GM21367 (cell line): ENCODE measurements around the gene ABLIM1.

Experiments
- ATAC-seq: cut with Tn5 transposase; IDR thresholded peaks from one replicate; pipeline ENCODE4 v1.9.1; 2021; ENCODE audit not compliant: unreplicated experiment

ABLIM1 gene

DNA sequence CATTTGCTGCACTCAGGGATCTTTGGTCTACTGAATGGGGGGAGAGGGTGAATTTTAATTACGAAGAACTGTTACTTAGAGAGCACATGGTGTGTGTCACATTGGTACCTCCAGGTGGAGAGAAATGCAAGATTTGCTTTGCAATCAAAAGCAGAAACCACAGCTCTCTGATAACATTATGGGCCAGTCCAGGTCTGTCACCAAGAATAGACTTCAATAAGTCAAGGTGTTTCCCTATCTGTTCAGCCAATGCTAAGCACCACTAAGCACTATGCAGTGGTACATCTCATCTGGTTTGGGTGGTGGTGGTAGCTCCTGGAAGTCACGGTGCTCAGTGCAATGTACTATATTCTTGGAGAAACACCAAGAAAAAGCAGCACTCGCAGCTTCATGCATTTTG is 134.2 kb downstream of the ABLIM1 start:
- ATAC-seq = no peak

DNA sequence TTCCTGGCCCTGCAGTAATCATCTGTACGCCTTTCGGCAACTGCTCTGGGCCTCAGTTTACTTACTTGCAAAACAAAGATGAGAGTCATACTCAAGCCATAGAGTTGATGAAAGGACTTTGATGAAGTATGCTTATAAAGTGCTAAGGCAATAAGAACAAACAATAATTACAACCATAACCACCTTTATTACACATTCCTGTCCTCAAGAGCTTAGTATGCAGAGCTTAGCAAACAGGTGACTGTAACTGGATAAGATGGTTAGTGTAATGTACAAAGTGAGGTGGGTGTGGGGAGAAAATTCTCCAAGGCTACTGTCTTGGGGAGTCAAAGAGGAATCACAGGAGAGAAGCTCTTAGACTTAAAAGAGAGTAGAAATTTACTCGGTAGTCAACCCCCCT is 136.8 kb downstream of the ABLIM1 start:
- no peak for ATAC-seq

DNA sequence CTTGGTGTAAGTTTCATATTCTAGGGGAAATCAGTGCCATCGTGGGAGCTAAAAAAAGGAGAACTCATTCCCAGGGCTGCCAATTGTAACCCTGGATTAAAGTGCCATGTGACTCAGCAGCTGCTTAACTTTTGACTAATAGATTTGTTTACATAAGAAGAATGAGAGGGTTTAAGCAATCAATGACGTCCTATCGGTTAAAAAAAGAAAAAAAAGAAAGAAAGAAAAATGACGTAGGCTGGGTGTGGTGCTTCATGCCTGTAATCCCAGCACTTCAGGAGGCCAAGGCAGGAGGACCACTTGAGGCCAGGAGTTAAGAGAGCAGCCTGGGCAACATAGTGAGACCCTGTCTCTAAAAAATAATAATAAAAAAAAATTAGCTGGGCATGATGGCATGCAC is 137.6 kb downstream of the ABLIM1 start:
- no peak for ATAC-seq

DNA sequence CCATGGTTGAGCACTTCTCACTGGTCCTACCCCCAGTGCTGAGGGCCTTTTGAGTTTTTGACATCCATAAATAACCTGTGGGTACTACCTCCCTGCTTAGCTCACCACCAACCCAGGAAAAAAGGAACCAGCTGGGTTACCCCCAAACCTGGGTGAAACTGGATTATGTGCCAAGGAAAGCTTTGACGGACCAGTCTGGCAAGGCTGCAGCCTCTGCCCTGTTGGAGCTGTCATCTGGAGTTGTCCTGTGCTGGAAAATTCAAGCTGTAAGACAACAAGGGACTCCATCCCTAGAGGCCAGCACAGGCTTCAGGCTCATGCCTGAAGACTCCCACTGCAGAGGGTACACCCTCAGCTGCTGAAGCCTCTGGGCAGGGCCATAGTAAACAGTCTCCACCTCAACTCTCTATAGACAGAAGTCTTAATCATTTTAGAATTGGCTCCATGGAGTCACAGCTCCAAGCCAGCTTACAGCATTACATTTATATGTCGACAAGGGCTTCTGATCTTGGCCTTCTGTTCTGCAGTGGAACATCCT is 138.2 kb downstream of the ABLIM1 start:
- ATAC-seq = no peak

DNA sequence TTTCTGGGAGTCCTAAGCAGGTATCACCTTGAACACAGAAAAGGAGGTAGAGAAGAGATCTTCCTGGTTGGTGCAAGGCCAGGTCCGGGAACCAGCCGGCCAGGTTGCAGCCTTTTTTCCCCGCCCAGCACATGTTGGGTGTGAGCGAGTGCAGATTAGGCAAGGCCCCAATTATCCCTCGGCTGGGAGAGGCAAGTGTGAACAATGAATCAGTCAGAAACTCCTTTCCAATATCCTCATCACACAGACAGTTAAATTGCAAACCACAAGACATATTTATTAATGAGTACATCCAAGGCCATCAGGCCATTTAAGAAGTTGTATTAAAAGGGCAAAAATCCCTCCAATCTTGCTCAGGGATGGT is 138.8 kb downstream of the ABLIM1 start:
- no peak for ATAC-seq

DNA sequence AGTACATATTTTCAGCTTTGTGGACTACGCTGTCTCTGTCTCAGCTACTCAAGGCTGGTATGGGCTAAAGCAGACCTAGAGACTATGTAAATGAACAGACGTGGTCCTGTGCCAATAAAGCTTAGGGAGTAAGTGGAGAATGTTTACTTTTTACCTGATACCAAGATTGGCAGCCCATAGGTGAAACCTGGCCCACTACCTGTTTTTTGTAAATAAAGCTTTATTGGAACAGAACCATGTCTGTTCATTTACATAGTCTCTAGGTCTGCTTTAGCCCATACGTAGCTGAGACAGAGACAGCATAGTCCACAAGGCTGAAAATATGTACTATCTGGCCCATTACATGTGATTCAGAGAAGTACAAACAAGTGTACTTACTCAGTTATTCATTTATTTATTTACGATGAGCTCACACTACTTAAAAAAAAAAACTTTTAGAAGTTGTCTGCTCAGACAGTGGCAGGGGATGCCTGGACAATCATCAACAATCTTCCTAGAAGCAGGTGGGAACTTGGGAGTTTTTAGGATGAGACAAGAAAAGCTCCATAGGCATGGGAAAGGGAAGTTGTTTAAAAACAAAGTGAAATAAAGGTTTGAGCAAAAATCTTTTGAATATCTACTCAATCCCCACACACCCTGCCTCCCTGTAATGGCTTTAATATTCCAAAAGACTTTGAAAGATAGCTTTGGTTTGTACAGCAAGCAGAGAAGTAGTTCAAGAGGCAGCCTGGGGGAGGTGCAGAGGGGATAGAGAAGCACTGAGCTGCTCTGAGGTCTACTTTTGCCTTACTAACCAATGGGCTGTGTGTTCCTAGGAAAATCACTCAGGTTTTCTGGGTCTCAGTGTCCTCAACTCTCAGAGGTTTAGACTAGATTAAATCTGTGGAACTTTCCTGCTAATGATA is 139.4 kb downstream of the ABLIM1 start:
- no peak for ATAC-seq

DNA sequence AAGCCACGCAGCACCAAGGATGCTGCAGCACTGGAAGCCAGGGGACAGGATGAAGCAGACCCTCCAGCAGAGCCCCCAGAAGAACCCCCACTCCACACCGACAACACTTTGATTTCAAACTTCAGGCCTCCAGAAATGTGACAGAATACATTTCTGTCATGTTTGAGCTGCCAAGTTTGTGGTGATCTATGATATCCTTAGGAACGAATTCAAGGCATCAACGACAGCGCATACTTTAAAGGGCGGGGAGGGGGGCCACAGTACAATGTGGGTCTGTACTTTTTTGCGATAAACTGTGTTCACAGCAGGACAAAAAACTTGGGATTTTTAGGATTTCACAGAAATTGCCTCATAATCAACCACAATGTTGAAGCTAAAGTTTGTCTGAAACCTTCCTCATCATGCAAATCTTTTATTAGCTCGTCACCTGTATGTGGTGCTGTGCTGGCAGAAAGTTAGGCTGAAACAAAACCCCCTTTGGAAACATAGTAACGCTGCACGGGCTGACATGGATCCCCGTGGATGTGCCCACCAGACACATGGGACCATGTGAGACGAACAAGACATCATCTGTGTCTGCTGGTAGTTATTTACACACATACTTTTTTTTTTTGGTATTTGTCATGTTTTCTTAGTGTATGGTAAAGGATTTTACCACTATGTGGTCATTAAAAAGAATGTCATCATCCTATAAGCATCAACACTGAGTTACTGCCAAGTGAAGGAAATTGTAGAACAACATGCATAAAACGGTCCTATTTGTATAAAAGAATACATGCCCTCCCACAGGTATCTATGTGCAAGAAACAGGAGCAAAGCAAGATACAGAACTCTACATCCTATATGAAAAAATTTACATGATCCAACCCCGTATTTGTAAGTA is 140.5 kb downstream of the ABLIM1 start:
- no peak for ATAC-seq

DNA sequence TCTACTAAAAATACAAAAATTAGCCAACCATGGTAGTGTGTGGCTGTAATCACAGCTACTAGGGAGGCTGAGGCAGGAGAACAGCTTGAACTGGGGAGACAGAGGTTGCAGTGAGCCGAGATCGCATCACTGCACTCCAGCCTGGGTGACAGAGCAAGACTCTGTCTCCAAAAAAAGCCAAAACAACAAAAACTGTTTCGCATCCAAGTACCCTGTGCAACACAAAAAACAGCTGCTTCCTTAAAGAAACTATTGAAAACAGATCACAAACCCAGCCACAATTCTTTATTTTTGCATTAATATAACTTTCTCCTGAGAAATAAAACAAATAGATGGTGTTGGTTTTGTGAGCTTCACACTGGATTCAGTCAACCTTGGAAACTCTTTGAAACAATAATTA is 141.7 kb downstream of the ABLIM1 start:
- ATAC-seq = no peak

DNA sequence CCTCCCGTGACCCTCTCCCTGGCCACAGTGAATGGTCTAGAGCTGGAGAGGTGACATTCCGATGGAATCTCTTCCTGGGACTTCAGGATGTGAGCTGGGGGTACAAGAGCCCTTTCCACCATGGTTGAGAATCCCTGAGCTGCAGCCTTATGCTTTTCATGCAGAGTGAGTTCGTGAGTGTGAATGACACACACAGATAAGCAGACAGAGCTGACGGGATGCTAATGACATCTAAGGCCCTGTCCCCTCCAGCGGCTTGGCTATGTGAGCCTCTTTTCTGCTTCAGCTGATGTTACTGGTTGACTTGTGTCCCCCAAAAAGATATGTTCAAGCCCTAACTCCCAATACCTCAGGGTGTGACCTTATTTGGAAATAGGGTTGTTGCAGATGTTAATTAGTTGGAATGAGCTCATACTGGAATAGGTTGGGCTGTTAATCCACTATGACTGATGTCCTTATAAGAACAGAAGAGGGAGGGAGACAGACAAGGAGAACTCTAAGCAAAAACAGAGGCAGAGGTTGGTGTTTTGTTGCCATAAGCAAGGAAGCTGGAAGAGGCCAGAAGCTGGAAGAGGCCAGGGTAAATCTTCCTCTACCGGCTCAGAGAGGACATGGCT is 142.7 kb downstream of the ABLIM1 start:
- ATAC-seq = no peak

DNA sequence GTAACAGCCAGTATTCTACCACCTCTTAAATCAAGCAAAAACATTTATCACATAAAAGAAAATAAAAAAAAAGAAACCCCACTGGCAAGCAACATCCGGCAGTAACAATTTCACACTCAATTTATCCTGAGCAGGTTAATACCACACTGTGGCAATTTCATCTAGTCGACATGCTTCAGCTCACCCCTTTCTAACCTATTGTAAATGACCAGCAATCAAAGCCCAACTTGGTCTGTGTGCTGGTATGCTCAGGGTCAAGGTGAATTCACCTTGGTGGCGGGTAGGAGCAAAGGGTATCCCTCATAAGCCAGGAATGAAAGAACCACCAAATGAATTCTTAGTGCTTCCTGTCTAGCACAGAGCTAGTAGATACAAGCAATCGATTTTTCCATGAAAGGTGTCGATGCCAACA is 144.7 kb downstream of the ABLIM1 start:
- no peak for ATAC-seq

DNA sequence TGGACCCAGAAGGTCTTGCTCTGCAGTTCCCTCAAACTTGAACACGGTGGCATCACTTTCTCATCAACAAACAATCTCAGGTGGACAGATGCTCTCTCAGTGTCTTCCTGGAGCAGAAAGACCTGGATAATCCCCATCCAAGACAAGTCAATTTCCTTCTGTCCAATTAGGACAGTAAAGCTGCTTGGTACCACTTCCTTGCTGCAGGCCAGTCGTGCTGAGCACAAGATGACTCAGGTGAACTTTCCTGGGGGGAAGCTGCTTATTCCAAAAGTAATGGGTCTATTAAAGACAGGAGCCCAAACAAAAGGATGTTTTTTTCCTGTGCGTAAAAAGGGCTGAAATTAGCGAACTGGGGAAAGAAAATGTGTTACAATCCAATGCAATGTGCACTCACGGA is 146.2 kb downstream of the ABLIM1 start:
- no peak for ATAC-seq

DNA sequence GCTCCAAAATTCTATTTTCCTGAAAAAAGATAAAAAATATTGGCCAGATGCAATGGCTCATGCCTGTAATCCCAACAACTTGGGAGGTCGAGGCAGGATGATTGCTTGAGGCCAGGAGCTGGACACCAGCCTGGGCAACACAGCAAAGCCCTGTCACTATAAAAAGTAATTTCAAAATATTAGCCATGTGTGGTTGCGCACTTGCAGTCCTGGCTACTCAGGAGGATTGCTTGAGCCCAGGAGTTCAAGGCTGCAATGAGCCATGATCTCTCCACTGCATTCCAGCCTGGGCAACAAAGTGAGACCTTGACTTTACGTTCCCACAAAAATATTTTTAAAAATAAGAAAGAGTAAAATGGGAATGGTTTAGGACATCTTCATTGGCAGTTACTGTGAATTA is 149.7 kb downstream of the ABLIM1 start:
- no peak for ATAC-seq

DNA sequence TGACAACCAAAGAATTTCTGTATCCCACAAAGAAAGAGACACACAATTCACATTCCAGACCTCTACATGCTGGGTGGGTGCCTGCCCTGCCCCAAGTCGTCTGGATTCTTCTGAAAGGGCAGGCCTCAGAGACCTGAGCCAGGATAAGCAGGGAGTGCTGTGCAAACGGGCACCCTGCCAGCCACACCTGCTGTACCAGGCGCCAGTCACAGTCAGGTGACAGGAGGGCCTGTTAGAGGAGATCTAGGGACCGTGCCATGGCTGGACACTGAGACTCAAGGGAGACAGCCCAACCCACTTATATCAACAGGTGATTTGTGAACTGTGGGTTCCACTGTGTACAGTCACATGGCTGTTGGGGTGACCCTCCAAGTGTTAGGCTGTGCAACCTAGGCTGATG is 150.6 kb downstream of the ABLIM1 start:
- no peak for ATAC-seq

DNA sequence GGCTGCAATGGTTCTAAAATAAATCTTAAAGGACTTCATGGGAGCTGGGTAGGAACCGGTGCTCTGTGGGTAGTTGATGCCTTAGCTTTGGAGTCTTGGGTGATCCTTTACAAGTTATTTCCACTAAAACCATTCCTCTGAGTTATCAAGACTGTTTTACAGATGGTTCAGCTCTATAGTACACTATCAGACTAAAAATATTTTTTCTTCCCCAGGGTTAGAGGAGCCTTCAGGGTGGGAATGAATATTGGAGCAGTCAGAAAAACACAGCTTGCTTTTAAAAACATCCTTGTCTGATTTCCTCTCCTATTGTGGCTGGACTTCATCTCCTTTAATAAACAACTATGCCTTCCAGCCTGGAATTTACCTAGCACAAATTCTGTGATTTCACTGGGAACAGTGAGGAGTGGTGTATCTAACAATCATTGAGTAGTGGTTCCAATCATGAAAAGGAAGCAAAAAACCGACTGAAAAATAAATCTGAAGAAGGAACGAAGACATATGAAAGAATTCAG is 151.1 kb downstream of the ABLIM1 start:
- no peak for ATAC-seq

DNA sequence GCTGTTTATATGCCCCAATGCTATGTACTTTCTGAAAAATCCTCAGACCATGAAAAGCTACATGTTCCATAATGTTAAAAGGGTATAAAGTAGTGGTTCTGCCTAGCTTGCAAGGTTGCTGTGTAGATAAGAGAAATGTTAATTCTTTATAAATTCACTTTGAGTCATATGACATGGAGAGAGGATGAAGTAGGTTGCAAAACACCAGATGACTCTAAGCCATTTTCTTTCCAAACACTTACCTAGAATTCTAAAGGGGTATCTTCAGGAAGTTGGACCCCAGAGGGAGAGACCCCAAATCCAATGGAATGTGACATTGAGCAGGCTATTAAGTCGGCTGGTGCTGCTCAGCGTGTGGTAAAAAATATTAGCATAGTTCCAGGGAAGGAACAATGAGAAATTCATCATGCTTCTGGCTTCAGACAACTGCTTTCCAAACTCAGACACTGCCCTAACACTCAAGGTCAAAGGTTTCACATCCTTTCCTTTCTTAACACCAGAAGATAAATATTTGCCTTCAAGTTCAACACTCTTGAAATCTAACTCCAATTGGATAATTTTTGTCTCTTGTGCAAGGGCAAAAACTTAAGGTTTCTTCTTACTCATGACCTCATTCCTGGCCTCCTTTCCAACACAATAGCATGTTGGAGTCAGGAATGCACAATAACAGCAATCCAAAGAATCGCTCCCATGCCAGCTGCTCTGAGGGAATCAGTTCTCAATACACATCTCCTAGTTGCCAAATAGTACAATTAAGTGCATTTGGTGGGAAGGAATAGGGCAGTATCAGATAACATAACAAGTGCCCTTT is 153.1 kb downstream of the ABLIM1 start:
- no peak for ATAC-seq

DNA sequence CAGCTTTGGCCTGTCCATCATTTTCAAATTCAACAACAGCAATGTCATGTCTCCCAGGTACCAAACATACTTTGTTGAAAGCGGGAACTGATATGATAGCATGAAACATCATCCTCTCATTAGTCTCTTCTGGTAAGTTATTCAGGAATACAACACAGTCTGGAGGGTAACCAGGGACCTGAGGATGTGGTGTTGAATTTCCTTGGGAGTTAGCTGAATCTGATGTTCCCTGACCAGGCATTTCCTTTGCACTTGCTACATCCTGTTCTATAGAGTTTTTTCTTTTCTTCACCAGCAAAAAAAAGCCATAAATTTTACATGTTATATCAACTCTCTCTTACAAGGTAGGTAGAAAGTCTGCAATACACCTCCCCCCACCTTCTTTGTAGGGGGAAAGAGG is 156.0 kb downstream of the ABLIM1 start:
- no peak for ATAC-seq

DNA sequence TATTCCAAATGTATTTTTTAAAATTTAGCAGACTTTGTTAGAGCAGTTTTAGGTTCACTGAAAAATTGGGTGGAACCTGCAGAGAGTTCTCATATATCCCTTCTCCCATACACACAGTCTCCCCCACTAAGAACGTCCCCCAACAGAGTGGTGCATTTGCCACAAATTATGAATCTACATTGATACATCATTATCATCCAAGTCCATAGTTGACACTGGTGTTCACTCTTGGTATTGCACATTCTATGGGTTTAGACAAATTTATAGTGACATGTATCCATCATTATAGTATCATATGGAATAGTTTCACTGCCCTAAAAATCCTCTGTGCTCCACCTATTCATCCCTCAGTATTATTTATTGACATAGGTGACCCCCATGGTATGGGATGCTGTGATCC is 156.4 kb downstream of the ABLIM1 start:
- ATAC-seq = no peak

DNA sequence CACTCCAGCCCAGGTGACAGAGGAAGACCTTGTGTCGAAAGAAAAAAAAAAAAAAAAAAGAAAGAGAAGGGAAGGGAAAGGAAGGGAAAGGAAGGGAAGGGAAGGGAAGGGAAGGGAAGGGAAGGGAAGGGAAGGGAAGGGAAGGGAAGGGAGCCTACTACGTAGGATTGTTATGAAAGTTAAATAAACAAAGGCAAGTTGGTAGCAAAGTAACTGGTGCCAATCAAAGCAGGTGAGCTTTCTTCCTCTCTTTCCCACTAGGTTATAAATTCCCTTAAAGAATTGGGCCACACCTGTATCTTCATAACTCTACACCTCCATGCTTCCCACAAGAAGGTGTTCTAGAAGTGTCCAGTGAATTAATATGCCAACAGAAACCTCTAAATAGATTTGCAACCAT is 157.4 kb downstream of the ABLIM1 start:
- no peak for ATAC-seq

DNA sequence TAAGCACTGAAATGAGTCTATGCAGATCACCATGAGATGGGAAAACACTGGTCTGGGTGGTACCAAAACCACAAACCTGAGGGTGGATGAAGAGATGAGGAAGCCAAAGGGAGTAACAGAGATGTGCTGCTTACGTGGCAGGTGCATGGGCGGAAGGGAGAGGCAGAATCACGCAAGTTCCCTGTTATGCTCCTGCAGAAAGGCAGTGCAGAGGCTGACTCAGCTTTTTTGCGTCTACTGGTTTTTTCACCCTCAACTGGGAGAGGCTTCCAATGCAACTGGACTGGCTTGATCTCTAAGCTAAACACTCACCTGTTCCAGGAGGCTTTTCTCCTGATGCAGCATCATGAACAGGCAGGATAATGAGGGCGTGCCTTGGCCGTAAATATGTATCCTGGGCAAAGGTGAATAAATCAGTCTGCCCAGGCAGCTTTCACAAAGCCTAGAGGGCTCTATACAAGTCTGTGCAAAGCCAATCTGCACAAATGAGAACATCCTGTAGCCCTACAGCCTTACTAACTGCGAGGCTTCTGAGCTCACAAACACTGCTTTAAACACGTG is 158.4 kb downstream of the ABLIM1 start:
- peak; percentile 25 for ATAC-seq

DNA sequence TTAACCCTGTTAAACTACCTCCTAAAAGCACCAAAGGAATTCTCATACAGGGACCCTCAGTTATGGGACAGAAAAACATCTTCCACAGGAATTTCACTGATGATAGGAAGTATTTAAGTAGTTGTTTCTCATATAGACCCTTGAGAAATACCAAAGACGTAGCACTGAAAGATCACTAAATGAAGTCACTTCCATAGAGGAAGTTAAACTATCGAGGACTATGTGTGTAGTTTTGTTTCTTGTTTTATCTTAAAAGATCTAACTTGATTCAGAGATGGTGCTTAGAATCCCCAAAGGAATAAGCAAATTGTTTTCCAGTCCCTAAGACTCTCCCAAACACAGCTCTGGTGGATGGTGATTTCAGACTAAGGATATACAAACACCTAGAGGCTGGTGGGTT is 159.0 kb downstream of the ABLIM1 start:
- ATAC-seq = peak; percentile 24
